GM12874 (cell line): ENCODE measurements around the gene JAG1.

Experiments
- CTCF ChIP-seq: IDR thresholded peaks from 2 replicates; pipeline ENCODE4 v1.5.1; 2011; ENCODE audit warnings: low read depth, mild to moderate bottlenecking, control low read depth, low read length, moderate library complexity; ENCODE audit not compliant: insufficient read depth

Gene JAG1

DNA sequence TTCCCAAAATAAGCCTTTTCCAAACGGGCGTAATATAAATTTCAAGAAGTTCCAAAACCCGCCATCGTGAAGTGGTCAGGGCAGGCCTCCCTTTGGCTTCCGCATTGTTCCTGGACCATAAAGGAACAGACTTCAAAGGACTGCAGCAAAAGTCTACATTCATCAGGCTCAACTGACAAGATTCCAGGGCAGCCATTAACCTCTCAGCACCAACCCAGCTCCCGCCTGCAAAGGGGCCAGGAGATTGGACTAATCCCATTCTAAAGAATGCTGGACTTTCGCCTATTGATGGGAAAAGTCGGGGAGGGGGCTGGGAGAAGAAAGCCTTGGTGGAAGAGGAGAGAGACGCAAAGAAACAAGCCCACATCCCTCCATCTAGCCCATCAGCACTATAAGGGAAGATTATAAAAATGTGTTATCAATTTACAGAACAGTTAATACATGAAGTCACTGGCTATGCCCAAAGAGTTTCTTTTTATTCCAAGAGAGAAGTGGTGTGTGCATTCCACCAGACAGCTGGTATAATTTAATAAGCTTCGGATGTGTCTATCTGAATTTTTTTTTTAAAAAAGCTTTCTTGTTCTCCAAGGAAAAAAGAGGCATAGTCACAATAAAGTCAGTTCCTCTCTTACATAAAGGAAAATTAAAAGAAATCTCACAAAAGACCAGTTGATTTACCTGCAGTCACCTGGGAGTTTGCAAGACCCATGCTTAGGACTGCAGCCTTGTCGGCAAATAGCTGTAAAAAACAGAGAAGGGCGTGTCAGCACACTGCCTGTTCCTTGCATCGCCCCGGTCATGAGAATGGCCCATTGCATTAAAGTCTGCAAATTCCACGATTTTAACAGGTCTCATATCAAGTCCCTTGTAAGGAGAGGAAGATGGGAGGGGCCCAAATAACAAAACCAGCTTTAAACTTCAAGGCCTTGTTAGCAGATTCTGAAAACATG lies 17.8 kb downstream of the JAG1 start:
- no peak for TF ChIP-seq CTCF

DNA sequence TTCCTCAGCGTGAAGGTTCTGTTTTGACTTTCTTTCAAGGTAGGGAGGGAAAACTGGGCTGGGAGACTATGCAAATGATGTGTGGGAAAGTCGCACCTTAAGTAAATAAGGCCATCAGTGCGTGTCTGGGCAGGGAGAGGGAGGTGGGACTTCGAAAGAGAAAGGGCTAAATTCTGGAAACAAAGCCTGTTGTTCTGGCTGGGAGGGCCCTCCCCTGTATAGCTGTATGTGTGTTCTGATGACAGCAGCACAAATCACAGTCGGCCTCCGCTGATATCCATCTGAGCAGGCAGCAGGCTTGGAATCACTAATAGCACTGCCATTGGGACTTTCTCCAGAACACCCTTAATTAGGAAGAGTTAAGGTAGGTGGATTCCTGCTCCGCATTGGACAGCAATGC lies 19.2 kb downstream of the JAG1 start:
- TF ChIP-seq CTCF, result no peak

- TF ChIP-seq CTCF, result no peak
Observed at GRCh38 chr20:10654250-10654610, 19.6 kb downstream of the JAG1 start.

GRCh38 chr20:10653599-10654249 lies 20.1 kb downstream of the JAG1 start:
- no peak for TF ChIP-seq CTCF

DNA sequence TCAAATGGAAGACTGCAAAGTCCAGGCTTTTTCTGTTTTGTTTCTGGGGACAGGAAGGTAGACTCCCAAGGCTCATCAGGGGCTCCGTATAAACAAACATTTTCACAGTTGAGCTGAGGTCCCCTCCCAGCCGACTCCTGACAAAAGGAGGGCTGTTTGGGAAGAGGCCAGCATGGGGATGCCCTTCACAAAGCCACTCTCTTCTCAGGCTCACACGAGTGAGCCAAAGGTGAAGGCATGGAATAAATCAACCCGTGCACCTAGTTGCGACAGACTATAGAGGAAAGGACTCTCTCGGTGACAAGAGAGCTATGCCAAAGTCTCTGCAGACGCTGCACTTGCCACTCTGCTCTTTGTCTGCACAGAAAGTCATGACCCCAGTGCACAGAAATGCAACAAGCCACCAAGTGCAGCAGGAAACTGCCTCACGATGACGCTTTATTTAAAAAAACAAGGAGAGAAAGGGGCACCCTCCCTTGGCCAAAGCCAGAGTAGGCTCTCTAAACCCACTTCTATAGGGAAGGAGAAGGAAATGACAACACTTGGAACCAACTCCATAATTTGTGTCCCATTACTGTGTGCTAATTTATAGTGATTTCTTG lies 21.0 kb downstream of the JAG1 start:
- TF ChIP-seq CTCF, result no peak

GRCh38 chr20:10652185-10652584 lies 21.6 kb downstream of the JAG1 start:
- TF ChIP-seq CTCF, result no peak

DNA sequence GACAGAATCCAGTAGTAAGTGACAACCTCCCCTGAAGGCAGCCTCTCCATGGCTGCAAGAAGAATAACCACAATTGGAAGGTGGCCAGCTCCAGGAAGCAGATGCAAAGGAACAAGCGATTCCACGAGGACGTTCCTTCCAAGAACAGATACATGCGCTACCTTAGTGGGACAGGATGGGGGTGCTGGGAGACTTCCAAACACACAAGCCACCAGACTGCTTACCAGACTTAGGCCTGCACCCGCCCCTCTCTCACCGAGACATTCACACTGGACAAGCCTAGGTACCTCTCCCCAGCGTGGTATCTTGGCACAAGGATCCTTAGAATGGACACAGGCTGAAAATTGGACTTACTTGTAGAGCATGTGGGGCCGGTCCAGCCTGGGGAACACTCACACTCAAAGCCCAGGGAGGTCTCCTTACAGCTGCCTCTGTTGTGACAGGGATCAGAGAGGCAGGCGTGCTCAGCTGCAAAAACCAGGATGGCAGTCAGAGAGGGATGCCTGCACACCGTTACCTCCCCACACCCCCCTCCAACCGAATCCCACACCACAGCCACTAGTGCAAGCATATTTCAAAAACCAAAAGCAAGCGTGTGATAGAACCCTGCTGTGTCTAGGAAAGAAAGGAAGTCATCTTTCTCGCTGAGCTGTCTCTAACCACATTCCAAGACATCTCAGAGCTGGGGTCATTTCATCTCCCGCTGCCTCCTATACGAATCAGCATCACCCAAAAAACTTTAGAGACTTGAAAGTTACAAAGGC lies 22.4 kb downstream of the JAG1 start:
- TF ChIP-seq CTCF, result no peak
